ENCODE data around the gene SSBP2.

SSBP2 gene

GRCh38 chr5:81555865-81556264 is 195.0 kb downstream of the SSBP2 start:
- TF ChIP-seq SIN3A (IDR thresholded peaks at IDR 0.05; ENCODE audit: borderline replicate concordance, insufficient read depth, low read length): no peak
- no peak for TF ChIP-seq REST (IDR thresholded peaks at IDR 0.05; ENCODE audit: insufficient read depth in 1 of 2, low read depth in 2 of 2, low read length in 2 of 2)
- TF ChIP-seq TAF1 (IDR thresholded peaks at IDR 0.05; ENCODE audit: borderline replicate concordance, insufficient read depth, low read length): no peak
- TF ChIP-seq POLR2AphosphoS5 (IDR thresholded peaks at IDR 0.05; ENCODE audit: low read depth, low read length): no peak
- TF ChIP-seq FOXP2 (optimal IDR thresholded peaks at IDR 0.05; ENCODE audit: borderline replicate concordance, extremely low read depth, extremely low read length, insufficient read depth): no peak

GRCh38 chr5:81554647-81555046 is 196.2 kb downstream of the SSBP2 start:
- TF ChIP-seq POLR2AphosphoS5 (IDR thresholded peaks at IDR 0.05; ENCODE audit: low read depth, low read length) (no peak), REST (IDR thresholded peaks at IDR 0.05; ENCODE audit: insufficient read depth in 1 of 2, low read depth in 2 of 2, low read length in 2 of 2) (no peak), TAF1 (IDR thresholded peaks at IDR 0.05; ENCODE audit: borderline replicate concordance, insufficient read depth, low read length) (no peak), SIN3A (IDR thresholded peaks at IDR 0.05; ENCODE audit: borderline replicate concordance, insufficient read depth, low read length) (no peak), FOXP2 (optimal IDR thresholded peaks at IDR 0.05; ENCODE audit: borderline replicate concordance, extremely low read depth, extremely low read length, insufficient read depth) (no peak)

- TF ChIP-seq FOXP2 (optimal IDR thresholded peaks at IDR 0.05; ENCODE audit: borderline replicate concordance, extremely low read depth, extremely low read length, insufficient read depth) (no peak), REST (IDR thresholded peaks at IDR 0.05; ENCODE audit: insufficient read depth in 1 of 2, low read depth in 2 of 2, low read length in 2 of 2) (no peak), TAF1 (IDR thresholded peaks at IDR 0.05; ENCODE audit: borderline replicate concordance, insufficient read depth, low read length) (no peak), POLR2AphosphoS5 (IDR thresholded peaks at IDR 0.05; ENCODE audit: low read depth, low read length) (no peak), SIN3A (IDR thresholded peaks at IDR 0.05; ENCODE audit: borderline replicate concordance, insufficient read depth, low read length) (no peak)
Measured at GRCh38 chr5:81553567-81554212, 197.2 kb downstream of the SSBP2 start.

- TF ChIP-seq TAF1 (IDR thresholded peaks at IDR 0.05; ENCODE audit: borderline replicate concordance, insufficient read depth, low read length) (no peak), REST (IDR thresholded peaks at IDR 0.05; ENCODE audit: insufficient read depth in 1 of 2, low read depth in 2 of 2, low read length in 2 of 2) (0 out of 4 replicates have a peak, but pooled peaks of 1 of the 2 experiments have one; percentile 16)
Measured at GRCh38 chr5:81552852-81553566, 197.9 kb downstream of the SSBP2 start.

Measured in PFSK-1 (cell line).